ENCODE measurements around the gene JCAD. TPM values are rescaled to one million over a fixed set of nuclear protein-coding genes. Genes with fewer than 3 reads are reported as not detected.

The JCAD gene
- total RNA-seq, 1 donor from 2014 or later: 71.0 TPM

- DNase-seq (ENCODE audit: low spot score): no peak
These were observed 15.5 kb upstream of the JCAD start for GRCh38 chr10:30074933-30075332.

DNA sequence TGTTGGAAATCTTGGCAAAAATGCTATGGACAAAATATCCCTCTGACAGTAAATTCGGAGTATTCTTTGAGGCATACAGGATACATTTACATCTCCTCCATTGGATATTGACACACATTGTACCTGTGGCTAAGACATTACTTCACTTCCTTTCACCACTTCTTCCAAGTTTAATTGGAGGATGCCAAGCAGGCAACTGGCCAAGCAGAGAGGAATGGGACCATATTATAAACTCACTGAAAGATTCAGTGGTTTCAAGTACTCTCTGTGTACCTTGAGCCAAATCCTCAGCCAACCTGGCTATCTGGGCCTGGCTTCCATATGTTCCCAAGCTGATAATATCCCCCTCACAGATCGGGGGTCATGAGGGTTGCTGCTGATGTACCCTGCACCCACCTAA lies 14.7 kb upstream of the JCAD start:
- no peak for DNase-seq (ENCODE audit: low spot score)

- DNase-seq (ENCODE audit: low spot score): no peak
These were observed 14.3 kb upstream of the JCAD start for GRCh38 chr10:30073767-30074060.

GRCh38 chr10:30073045-30073766 lies 13.8 kb upstream of the JCAD start:
- no peak for DNase-seq (ENCODE audit: low spot score)

DNA sequence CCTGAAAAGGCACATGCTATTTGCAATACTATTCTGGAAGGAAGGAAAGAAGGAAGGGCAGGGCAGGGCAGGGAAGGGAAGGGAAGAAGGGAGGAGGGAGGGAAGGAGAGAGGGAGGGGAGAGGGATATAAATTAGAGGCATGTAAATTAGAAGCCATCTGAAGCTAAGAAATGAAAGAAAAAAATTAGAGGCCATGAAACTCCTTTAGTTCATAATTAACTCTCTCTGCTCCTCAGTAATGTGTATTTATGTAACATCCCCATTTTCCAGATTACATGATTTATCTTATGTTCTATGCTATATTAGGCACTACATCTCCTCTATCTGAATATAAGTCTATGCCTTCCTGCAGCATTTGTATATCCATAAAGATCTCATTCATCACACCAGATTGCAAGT lies 12.7 kb upstream of the JCAD start:
- no peak for DNase-seq (ENCODE audit: low spot score)

DNA sequence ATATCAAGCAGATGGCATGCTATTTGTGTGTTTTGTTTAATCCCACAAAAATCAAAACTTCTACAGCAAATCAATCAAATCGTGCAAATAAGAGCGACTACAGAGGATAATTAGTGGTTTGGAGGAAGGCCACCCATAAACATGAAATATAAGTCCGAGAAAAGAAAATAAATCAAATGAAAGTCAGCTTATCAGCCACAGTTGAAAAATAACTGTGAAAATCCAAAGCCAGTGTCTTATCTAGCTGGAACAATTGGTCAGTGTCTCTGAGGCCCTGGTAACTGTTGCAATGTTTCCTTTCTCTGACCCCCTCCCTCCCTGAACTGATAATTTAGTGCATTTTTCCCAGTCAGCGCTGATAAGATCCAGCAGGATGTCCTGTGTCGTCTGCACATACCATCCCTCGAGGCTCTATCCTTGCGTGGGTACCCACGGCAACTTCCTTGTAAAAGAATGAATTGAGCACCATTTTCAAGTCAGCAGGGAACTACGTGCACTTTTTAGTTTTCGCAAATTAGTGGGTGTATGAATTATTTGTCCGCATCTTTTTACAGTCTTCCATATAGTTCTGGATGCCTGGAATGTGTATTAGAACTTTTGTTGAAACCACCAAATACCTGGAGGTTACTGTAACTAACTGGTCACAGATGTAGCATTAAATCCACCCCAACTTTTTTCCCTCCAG lies 10.8 kb upstream of the JCAD start:
- DNase-seq (ENCODE audit: low spot score): peak; percentile 44

DNA sequence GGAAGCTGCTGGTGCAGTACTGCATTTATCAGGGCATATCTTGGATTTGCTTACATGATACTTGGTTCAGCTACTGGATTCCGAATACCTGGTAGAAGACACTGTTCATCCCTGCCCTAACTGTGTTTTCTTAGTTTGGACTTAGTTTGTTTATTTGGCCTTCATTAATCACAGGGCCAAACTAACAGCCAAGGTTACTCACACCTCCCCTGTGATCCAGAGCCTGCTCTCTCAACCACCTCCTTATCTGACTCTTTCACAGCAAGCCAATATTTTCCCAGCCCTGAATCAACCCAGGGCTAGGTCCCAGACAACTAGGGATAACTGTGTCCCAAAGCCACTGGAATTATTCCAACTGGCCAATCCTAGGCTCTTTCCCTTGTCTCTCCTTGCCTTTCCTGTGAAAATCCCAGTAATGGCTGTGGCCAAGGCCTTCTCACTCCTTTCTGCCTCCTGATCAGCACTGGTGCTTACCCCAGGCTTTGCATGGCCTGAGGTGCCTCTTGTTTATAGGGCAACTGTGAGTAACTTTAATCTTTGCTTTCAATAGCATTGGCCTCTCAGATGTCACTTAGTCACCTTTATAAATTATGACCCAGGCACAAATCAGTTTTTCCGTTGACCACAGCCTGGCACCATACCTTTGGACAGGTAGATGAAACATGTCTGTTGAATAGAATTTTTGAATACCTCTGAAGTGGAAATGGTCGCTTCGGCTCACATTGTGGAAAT lies 9.3 kb upstream of the JCAD start:
- DNase-seq (ENCODE audit: low spot score): no peak

DNA sequence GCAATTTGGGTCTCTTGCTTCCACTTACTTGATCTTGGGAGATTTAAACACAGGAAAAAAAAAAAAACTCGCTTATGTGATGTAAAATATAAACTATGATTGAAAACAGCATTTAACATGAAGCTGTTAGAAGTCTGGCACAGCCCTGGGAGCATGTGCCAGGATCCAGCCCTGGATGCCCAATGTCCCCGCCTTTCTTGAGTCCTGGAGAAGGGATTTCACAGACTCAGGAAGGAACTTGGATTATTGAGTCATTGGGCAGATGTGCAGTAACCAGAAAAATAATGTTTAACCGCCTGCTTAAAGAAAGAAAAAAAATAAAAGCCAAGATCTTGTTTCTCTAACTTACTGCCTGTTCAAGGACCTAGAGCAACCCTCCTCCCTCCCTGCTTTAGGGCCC lies 3.7 kb upstream of the JCAD start:
- DNase-seq (ENCODE audit: low spot score): peak; percentile 86

- DNase-seq (ENCODE audit: low spot score): no peak
These were observed 3.2 kb upstream of the JCAD start for GRCh38 chr10:30062582-30062981.

DNA sequence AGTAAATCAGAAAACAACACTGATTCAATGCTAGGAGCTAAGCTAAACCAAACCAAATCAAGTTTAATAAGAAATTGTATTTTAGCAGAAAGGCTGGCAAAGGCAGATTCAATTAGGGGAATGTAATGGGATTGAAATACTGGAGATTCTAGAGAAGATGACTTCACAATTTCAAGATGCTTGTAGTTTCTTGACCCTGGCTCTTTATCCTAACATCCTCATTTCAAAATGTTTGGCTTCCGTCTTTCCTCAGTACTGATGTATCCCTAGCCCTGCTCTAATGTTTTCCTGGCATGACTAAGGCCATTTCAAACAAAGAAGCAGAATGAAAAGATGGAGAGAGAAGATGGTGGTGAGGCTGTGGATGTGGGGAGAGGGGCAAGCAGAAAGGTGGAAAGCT lies 2.7 kb upstream of the JCAD start:
- DNase-seq (ENCODE audit: low spot score): no peak

DNA sequence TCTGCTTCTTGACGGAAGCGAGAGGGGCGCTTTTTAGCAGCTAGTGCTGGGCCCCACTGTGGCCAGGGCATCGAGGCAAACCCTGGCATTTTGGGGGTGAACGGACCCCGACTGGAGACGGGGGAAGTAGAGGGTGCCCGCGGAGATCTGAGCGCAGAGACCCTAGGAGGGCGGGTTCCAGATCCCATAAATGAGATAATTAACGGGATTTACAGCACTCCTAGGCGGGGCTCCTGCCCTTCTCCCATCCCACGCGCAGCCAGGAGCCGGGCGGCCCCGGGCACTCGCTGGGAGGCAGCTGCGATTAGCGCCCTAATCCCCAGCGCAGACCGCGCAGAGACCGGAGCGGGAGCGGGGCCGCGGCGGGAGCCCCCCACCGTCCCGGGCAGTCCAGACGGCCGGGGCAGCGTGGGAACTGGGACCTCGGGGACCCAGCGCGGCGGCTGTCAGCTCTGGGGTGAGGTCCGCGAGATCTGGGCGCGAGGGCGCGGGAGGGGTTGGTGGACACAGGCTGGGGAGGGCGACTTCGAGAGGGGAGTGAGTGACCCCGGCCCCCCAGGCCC lies 735 bp downstream of the JCAD start:
- peak; percentile 31 for DNase-seq (ENCODE audit: low spot score)

GRCh38 chr10:30057894-30058556 lies 1.4 kb downstream of the JCAD start:
- peak; percentile 60 for DNase-seq (ENCODE audit: low spot score)

GRCh38 chr10:30057421-30057841 lies 2.0 kb downstream of the JCAD start:
- peak; percentile 75 for DNase-seq (ENCODE audit: low spot score)

DNA sequence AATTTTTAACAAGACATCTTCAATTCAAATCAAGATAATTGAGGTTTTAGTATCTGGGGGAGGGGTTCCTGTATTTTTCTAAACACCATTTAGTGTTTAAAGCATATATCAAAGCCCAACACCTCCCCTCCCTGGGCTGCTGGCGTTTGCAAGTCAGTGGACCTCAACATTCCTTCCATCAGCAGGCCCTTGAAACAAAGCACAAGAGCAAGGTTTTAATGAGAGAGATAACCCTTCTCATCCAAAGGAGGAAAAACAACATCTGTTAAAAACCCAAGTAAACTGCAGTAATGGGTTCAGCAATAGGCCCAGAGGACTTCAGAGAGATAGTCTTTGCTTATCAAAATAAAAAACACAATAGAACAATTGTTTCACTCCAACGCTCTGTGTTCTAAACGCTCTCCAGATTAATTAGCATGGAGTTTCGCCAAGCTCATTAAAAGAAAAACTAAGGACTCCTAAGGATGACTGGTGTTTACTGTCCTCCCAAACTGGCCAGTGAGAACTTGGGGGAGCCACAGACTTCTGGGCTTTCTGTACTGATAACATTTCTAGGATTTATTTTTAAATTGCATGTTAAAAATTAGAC lies 2.5 kb downstream of the JCAD start:
- peak; percentile 61 for DNase-seq (ENCODE audit: low spot score)

DNA sequence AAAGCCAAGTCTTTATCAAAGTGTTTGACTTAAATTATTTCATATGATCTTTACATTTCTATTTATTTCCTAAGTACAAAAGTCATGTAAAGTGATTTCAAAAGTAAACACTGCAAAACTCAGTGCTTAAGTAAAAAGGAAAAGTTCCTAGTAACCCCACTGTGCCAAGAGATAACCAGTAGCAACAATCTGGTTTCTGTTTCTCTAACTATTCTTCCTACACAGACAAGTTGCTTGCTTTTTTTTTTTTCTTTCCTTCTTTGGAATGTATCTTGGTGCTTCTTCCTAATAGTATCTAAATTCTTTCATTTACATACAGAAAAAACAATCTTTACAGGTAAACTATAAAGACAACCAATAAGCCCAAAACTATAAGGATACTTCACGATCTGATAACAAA lies 3.1 kb downstream of the JCAD start:
- peak; percentile 69 for DNase-seq (ENCODE audit: low spot score)

DNA sequence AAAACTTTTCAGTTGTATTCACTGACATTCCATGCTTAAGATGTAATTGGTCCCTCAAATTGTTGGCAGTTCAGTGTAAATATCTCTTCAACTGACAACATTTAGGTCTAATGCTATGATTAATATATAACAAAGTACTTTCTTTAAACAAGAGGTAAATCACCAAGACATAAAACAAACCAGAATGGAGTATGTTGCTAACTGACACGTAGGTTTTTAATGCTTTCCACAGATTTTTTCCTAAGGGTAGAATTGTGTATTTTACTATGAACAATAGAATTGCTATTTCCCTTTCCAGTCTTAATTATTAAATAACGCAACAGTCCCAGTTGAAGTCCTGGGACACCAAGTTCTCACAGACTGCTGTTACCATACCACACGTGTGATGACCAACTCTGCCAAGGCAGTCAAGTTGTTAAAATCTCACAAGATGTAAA lies 4.1 kb downstream of the JCAD start:
- DNase-seq (ENCODE audit: low spot score): peak; percentile 41

DNA sequence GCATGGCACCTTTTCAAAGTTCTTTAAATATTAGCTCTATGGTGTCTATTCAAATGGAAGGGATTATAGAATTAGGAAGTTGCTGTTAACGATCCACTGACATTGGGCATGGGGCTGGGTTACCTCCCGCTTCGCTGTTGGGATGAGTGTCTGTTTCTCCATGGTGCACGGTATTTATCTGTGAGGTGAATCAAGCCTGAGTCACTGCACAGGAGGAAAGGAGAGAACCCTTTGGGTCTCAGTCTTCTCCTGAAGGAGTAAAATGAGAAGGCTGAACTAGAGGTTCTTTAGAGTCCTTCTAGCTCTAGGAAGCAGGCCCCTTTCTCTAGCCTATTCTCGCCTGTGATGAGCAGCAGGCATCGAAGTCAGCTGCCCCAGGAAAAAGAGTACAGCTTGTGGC lies 7.3 kb downstream of the JCAD start:
- no peak for DNase-seq (ENCODE audit: low spot score)

GRCh38 chr10:30051220-30051619 lies 8.2 kb downstream of the JCAD start:
- DNase-seq (ENCODE audit: low spot score): no peak

GRCh38 chr10:30050411-30050810 lies 9.0 kb downstream of the JCAD start:
- DNase-seq (ENCODE audit: low spot score): no peak

GRCh38 chr10:30048768-30049517 lies 10.4 kb downstream of the JCAD start:
- peak; percentile 69 for DNase-seq (ENCODE audit: low spot score)
